ENCODE results near the gene A3GALT2. TPM values are rescaled to one million over a fixed set of nuclear protein-coding genes. Genes with fewer than 3 reads are reported as not detected.

A3GALT2 gene
- polyA plus RNA-seq, 3 donors = not detected

DNA sequence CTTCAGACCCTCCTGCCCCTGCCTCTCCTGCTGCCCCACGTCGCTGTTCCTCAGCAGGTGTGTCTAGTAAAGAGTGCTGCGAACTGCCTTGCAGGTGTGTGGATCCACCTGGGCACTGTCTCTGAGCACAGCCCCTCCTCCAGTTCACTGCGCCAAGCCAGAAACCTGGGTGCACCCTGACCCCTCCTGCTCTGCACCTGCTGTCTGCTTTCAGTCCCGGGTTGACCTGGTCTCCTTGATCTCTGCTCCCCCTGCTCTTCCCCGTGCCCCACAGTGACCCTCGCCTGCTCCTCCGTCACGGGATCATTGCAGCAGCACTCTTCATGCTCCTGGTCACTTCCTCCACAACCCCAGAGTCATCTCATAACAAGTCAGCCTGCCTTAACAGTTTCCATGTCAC is 6.5 kb downstream of the A3GALT2 start:
- Histone ChIP-seq H3K36me3 (replicated peaks in 1 of 2; ENCODE audit: control insufficient read depth in 1 of 2, insufficient read depth in 2 of 2, low read length in 2 of 2) (no peaks in the 10 kb centered on the region), H3K27me3 (ENCODE audit: control insufficient read depth in 2 of 2, insufficient read depth in 2 of 2, low read length in 2 of 2) (peaks cover 0 to 3% of the 10 kb centered on the region in 2 donors), H3K9me3 (replicated peaks in 1 of 2; ENCODE audit: control insufficient read depth in 1 of 2, insufficient read depth in 1 of 2, low read length in 2 of 2) (no peaks in the 10 kb centered on the region), H3K4me3 (replicated peaks in 1 of 3; ENCODE audit: low read depth in 2 of 3, low read length in 3 of 3) (no peak overlapping the region), H3K79me2 (ENCODE audit: insufficient read depth, low read length) (no peaks in the 10 kb centered on the region), H3K4me2 (replicated peaks; ENCODE audit: extremely low read depth, low read length, poor library complexity, severe bottlenecking) (no peak overlapping the region), H2AFZ (ENCODE audit: insufficient read depth, low read depth, low read length, poor library complexity, severe bottlenecking) (no peak overlapping the region), H3K9ac (ENCODE audit: insufficient read depth, low read length, poor library complexity, severe bottlenecking) (no peak overlapping the region), H3K4me1 (ENCODE audit: control insufficient read depth in 1 of 2, insufficient read depth in 2 of 2, low read length in 2 of 2) (no peaks in the 10 kb centered on the region), H3K27ac (ENCODE audit: low read depth in 1 of 2, low read length in 2 of 2) (no peak overlapping the region), H4K20me1 (ENCODE audit: insufficient read depth, low read length) (no peaks in the 10 kb centered on the region)
- H3K27me3 Mint-ChIP-seq (ENCODE audit: low read depth in 3 of 3) = peaks cover 11 to 18% (median 13%) of the 10 kb centered on the region in 3 donors
- no peak for TF ChIP-seq CTCF (IDR thresholded peaks at IDR 0.05)
- no peak for DNase-seq
- WGBS (ENCODE audit: insufficient coverage) = 97% methylated on average over 8 of the region's 9 CpGs
- peaks cover 5% of the 10 kb centered on the region for H3K4me1 Mint-ChIP-seq
- intact Hi-C loops (cut with micrococcal nuclease) = no loop called here
- peak overlapping the region in 1 of 7 donors; percentile 23 for H3K27ac Mint-ChIP-seq
- peaks cover 0 to 6% (median 0%) of the 10 kb centered on the region in 7 donors for H3K9me3 Mint-ChIP-seq
- no peaks in the 10 kb centered on the region for H3K36me3 Mint-ChIP-seq
- no peak overlapping the region for H3K4me3 Mint-ChIP-seq

- H3K4me3 ChIP-seq (replicated peaks in 1 of 3; ENCODE audit: low read depth in 2 of 3, low read length in 3 of 3) = no peak overlapping the region
- H2AFZ ChIP-seq (ENCODE audit: insufficient read depth, low read depth, low read length, poor library complexity, severe bottlenecking) = no peak overlapping the region
- 100% methylated on average over 5 of the region's 5 CpGs for WGBS (ENCODE audit: insufficient coverage)
- intact Hi-C loops (cut with micrococcal nuclease) = no loop called here
- H3K27ac ChIP-seq (ENCODE audit: low read depth in 1 of 2, low read length in 2 of 2) = no peak overlapping the region
- H3K27me3 ChIP-seq (ENCODE audit: control insufficient read depth in 2 of 2, insufficient read depth in 2 of 2, low read length in 2 of 2) = peaks cover 0 to 4% of the 10 kb centered on the region in 2 donors
- H3K4me1 ChIP-seq (ENCODE audit: control insufficient read depth in 1 of 2, insufficient read depth in 2 of 2, low read length in 2 of 2) = no peaks in the 10 kb centered on the region
- H3K9me3 ChIP-seq (replicated peaks in 1 of 2; ENCODE audit: control insufficient read depth in 1 of 2, insufficient read depth in 1 of 2, low read length in 2 of 2) = no peaks in the 10 kb centered on the region
- Mint-ChIP-seq H3K9me3 (peaks cover 0 to 7% (median 1%) of the 10 kb centered on the region in 7 donors), H3K4me1 (peaks cover 5% of the 10 kb centered on the region), H3K27ac (no peak overlapping the region), H3K36me3 (no peaks in the 10 kb centered on the region), H3K4me3 (no peak overlapping the region), H3K27me3 (ENCODE audit: low read depth in 3 of 3) (peaks cover 6 to 17% (median 15%) of the 10 kb centered on the region in 3 donors)
- no peaks in the 10 kb centered on the region for H3K79me2 ChIP-seq (ENCODE audit: insufficient read depth, low read length)
- no peak for DNase-seq
- H4K20me1 ChIP-seq (ENCODE audit: insufficient read depth, low read length) = no peaks in the 10 kb centered on the region
- H3K4me2 ChIP-seq (replicated peaks; ENCODE audit: extremely low read depth, low read length, poor library complexity, severe bottlenecking) = no peak overlapping the region
- no peaks in the 10 kb centered on the region for H3K36me3 ChIP-seq (replicated peaks in 1 of 2; ENCODE audit: control insufficient read depth in 1 of 2, insufficient read depth in 2 of 2, low read length in 2 of 2)
- no peak for TF ChIP-seq CTCF (IDR thresholded peaks at IDR 0.05)
- H3K9ac ChIP-seq (ENCODE audit: insufficient read depth, low read length, poor library complexity, severe bottlenecking) = no peak overlapping the region
Observed at GRCh38 chr1:33312413-33312749, 8.5 kb downstream of the A3GALT2 start.

All from CD14-positive monocyte (primary cell).